Measurements from ENCODE around the gene SLC22A23. TPM values are rescaled to one million over a fixed set of nuclear protein-coding genes. Genes with fewer than 3 reads are reported as not detected.

The SLC22A23 gene
- polyA plus RNA-seq, 4 donors = 9.5 to 38.3 (median 15.0) TPM

- Histone ChIP-seq H3K36me3 (ENCODE audit: control insufficient read depth in 3 of 3, insufficient read depth in 2 of 3, low read depth in 1 of 3, low read length in 3 of 3) (peaks cover 0 to 51% (median 0%) of the 10 kb centered on the region in 3 donors), H3K27ac (ENCODE audit: low read depth in 1 of 3, low read length in 2 of 3) (no peak overlapping the region), H3K27me3 (ENCODE audit: control insufficient read depth in 3 of 3, insufficient read depth in 3 of 3, low read length in 3 of 3) (no peaks in the 10 kb centered on the region), H3K4me1 (ENCODE audit: control insufficient read depth in 3 of 3, insufficient read depth in 2 of 3, low read depth in 1 of 3, low read length in 2 of 3) (peaks cover 9 to 66% (median 13%) of the 10 kb centered on the region in 3 donors), H3K9me3 (ENCODE audit: control insufficient read depth in 2 of 2, insufficient read depth in 1 of 2, low read depth in 1 of 2, low read length in 1 of 2) (no peaks in the 10 kb centered on the region), H3K4me3 (ENCODE audit: low read depth in 1 of 3, low read length in 3 of 3) (no peak overlapping the region)
- 55 to 79% (median 73%) methylated on average over 3 of the region's 3 CpGs for WGBS, 3 donors
- DNase-seq (peak in 1 of 2 donors; percentile 47), FAIRE-seq (no peak)
Observed at GRCh38 chr6:3376893-3377535, 79.8 kb downstream of the SLC22A23 start.

- DNase-seq (no peak), FAIRE-seq (no peak)
- peaks cover 0 to 52% (median 0%) of the 10 kb centered on the region in 3 donors for H3K36me3 ChIP-seq (ENCODE audit: control insufficient read depth in 3 of 3, insufficient read depth in 2 of 3, low read depth in 1 of 3, low read length in 3 of 3)
- no peaks in the 10 kb centered on the region for H3K27me3 ChIP-seq (ENCODE audit: control insufficient read depth in 3 of 3, insufficient read depth in 3 of 3, low read length in 3 of 3)
- no peak overlapping the region for H3K4me3 ChIP-seq (ENCODE audit: low read depth in 1 of 3, low read length in 3 of 3)
- H3K27ac ChIP-seq (ENCODE audit: low read depth in 1 of 3, low read length in 2 of 3) = no peak overlapping the region
- H3K9me3 ChIP-seq (ENCODE audit: control insufficient read depth in 2 of 2, insufficient read depth in 1 of 2, low read depth in 1 of 2, low read length in 1 of 2) = no peaks in the 10 kb centered on the region
- peaks cover 9 to 65% (median 10%) of the 10 kb centered on the region in 3 donors for H3K4me1 ChIP-seq (ENCODE audit: control insufficient read depth in 3 of 3, insufficient read depth in 2 of 3, low read depth in 1 of 3, low read length in 2 of 3)
- 34 to 69% (median 54%) methylated on average over 8 of the region's 8 CpGs for WGBS, 3 donors
Observed at GRCh38 chr6:3376064-3376463, 80.8 kb downstream of the SLC22A23 start.

GRCh38 chr6:3373597-3374203, 83.2 kb downstream of the SLC22A23 start:
- H3K9me3 ChIP-seq (ENCODE audit: control insufficient read depth in 2 of 2, insufficient read depth in 1 of 2, low read depth in 1 of 2, low read length in 1 of 2) = no peaks in the 10 kb centered on the region
- FAIRE-seq (no peak), DNase-seq (no peak)
- H3K27me3 ChIP-seq (ENCODE audit: control insufficient read depth in 3 of 3, insufficient read depth in 3 of 3, low read length in 3 of 3) = no peaks in the 10 kb centered on the region
- H3K27ac ChIP-seq (ENCODE audit: low read depth in 1 of 3, low read length in 2 of 3) = peak overlapping the region in 1 of 3 donors; percentile 86
- H3K36me3 ChIP-seq (ENCODE audit: control insufficient read depth in 3 of 3, insufficient read depth in 2 of 3, low read depth in 1 of 3, low read length in 3 of 3) = peaks cover 0 to 42% (median 0%) of the 10 kb centered on the region in 3 donors
- WGBS, 3 donors = 76 to 86% (median 84%) methylated on average over 5 of the region's 5 CpGs
- no peak overlapping the region for H3K4me3 ChIP-seq (ENCODE audit: low read depth in 1 of 3, low read length in 3 of 3)
- peaks cover 9 to 58% (median 11%) of the 10 kb centered on the region in 3 donors for H3K4me1 ChIP-seq (ENCODE audit: control insufficient read depth in 3 of 3, insufficient read depth in 2 of 3, low read depth in 1 of 3, low read length in 2 of 3)

- DNase-seq = peak; percentile 89 to 91
Observed at GRCh38 chr6:3372912-3373554, 83.8 kb downstream of the SLC22A23 start.

GRCh38 chr6:3372184-3372846, 84.5 kb downstream of the SLC22A23 start:
- peaks cover 11 to 55% (median 16%) of the 10 kb centered on the region in 3 donors for H3K4me1 ChIP-seq (ENCODE audit: control insufficient read depth in 3 of 3, insufficient read depth in 2 of 3, low read depth in 1 of 3, low read length in 2 of 3)
- no peaks in the 10 kb centered on the region for H3K27me3 ChIP-seq (ENCODE audit: control insufficient read depth in 3 of 3, insufficient read depth in 3 of 3, low read length in 3 of 3)
- WGBS, 3 donors = 70 to 84% (median 74%) methylated on average over 12 of the region's 12 CpGs

More at GRCh38 chr6:3372912-3373554, 83.8 kb downstream of the SLC22A23 start:
- Histone ChIP-seq H3K4me3 (ENCODE audit: low read depth in 1 of 3, low read length in 3 of 3) (no peak overlapping the region), H3K9me3 (ENCODE audit: control insufficient read depth in 2 of 2, insufficient read depth in 1 of 2, low read depth in 1 of 2, low read length in 1 of 2) (no peaks in the 10 kb centered on the region), H3K27ac (ENCODE audit: low read depth in 1 of 3, low read length in 2 of 3) (peak overlapping the region; percentile 43 to 86 (median 50)), H3K36me3 (ENCODE audit: control insufficient read depth in 3 of 3, insufficient read depth in 2 of 3, low read depth in 1 of 3, low read length in 3 of 3) (peaks cover 0 to 42% (median 0%) of the 10 kb centered on the region in 3 donors), H3K27me3 (ENCODE audit: control insufficient read depth in 3 of 3, insufficient read depth in 3 of 3, low read length in 3 of 3) (no peaks in the 10 kb centered on the region), H3K4me1 (ENCODE audit: control insufficient read depth in 3 of 3, insufficient read depth in 2 of 3, low read depth in 1 of 3, low read length in 2 of 3) (peaks cover 10 to 56% (median 11%) of the 10 kb centered on the region in 3 donors)
- FAIRE-seq = no peak
- 33 to 63% (median 50%) methylated on average over 6 of the region's 6 CpGs for WGBS, 3 donors

GRCh38 chr6:3371222-3371949, 85.5 kb downstream of the SLC22A23 start:
- H3K4me1 ChIP-seq (ENCODE audit: control insufficient read depth in 3 of 3, insufficient read depth in 2 of 3, low read depth in 1 of 3, low read length in 2 of 3) = peaks cover 13 to 61% (median 18%) of the 10 kb centered on the region in 3 donors
- FAIRE-seq = no peak
- no peaks in the 10 kb centered on the region for H3K9me3 ChIP-seq (ENCODE audit: control insufficient read depth in 2 of 2, insufficient read depth in 1 of 2, low read depth in 1 of 2, low read length in 1 of 2)
- H3K4me3 ChIP-seq (ENCODE audit: low read depth in 1 of 3, low read length in 3 of 3) = no peak overlapping the region
- H3K27me3 ChIP-seq (ENCODE audit: control insufficient read depth in 3 of 3, insufficient read depth in 3 of 3, low read length in 3 of 3) = no peaks in the 10 kb centered on the region
- H3K27ac ChIP-seq (ENCODE audit: low read depth in 1 of 3, low read length in 2 of 3) = peak overlapping the region in 2 of 3 donors; percentile 14 to 67
- H3K36me3 ChIP-seq (ENCODE audit: control insufficient read depth in 3 of 3, insufficient read depth in 2 of 3, low read depth in 1 of 3, low read length in 3 of 3) = peaks cover 0 to 32% (median 0%) of the 10 kb centered on the region in 3 donors
- DNase-seq = no peak
- 89 to 94% (median 93%) methylated on average over 5 of the region's 5 CpGs for WGBS, 3 donors

More at GRCh38 chr6:3372184-3372846, 84.5 kb downstream of the SLC22A23 start:
- H3K9me3 ChIP-seq (ENCODE audit: control insufficient read depth in 2 of 2, insufficient read depth in 1 of 2, low read depth in 1 of 2, low read length in 1 of 2) = no peaks in the 10 kb centered on the region
- H3K4me3 ChIP-seq (ENCODE audit: low read depth in 1 of 3, low read length in 3 of 3) = no peak overlapping the region
- FAIRE-seq = no peak
- peak overlapping the region in 1 of 3 donors; percentile 86 for H3K27ac ChIP-seq (ENCODE audit: low read depth in 1 of 3, low read length in 2 of 3)
- H3K36me3 ChIP-seq (ENCODE audit: control insufficient read depth in 3 of 3, insufficient read depth in 2 of 3, low read depth in 1 of 3, low read length in 3 of 3) = peaks cover 0 to 38% (median 0%) of the 10 kb centered on the region in 3 donors
- peak in 1 of 2 donors; percentile 41 for DNase-seq

GRCh38 chr6:3370361-3371221, 86.3 kb downstream of the SLC22A23 start:
- FAIRE-seq = no peak
- DNase-seq = peak; percentile 77 to 81

More at GRCh38 chr6:3370361-3371221, 86.3 kb downstream of the SLC22A23 start:
- Histone ChIP-seq H3K4me3 (ENCODE audit: low read depth in 1 of 3, low read length in 3 of 3) (no peak overlapping the region), H3K9me3 (ENCODE audit: control insufficient read depth in 2 of 2, insufficient read depth in 1 of 2, low read depth in 1 of 2, low read length in 1 of 2) (no peaks in the 10 kb centered on the region), H3K36me3 (ENCODE audit: control insufficient read depth in 3 of 3, insufficient read depth in 2 of 3, low read depth in 1 of 3, low read length in 3 of 3) (peaks cover 0 to 30% (median 0%) of the 10 kb centered on the region in 3 donors), H3K27ac (ENCODE audit: low read depth in 1 of 3, low read length in 2 of 3) (peak overlapping the region; percentile 62 to 74 (median 67)), H3K4me1 (ENCODE audit: control insufficient read depth in 3 of 3, insufficient read depth in 2 of 3, low read depth in 1 of 3, low read length in 2 of 3) (peaks cover 13 to 64% (median 18%) of the 10 kb centered on the region in 3 donors), H3K27me3 (ENCODE audit: control insufficient read depth in 3 of 3, insufficient read depth in 3 of 3, low read length in 3 of 3) (no peaks in the 10 kb centered on the region)
- 6 to 46% (median 20%) methylated on average over 15 of the region's 15 CpGs for WGBS, 3 donors
